ENCODE results near the gene STXBP5L.

GRCh38 chr3:121473001-121473400, 565.0 kb downstream of the STXBP5L start:
- TF ChIP-seq CTCF (IDR thresholded peaks at IDR 0.05; ENCODE audit: low read depth, low read length) (no peak), EZH2phosphoT487 (IDR thresholded peaks at IDR 0.05; ENCODE audit: low read depth) (no peak)

Measured in OCI-LY3 (cell line).